C4-2B (cell line): Measurements from ENCODE around the gene THEM5.
"Not testable (repeated sequence)": the region's sequence is repeated elsewhere in the genome, so short reads cannot be mapped to it uniquely, and the experiment has no call there.

Source experiments
- H3K27ac ChIP-seq: fragments of 450-650 bp; 2 replicates; pipeline ENCODE4 v1.5.1; 2017
- CTCF ChIP-seq: fragments of 450-650 bp; conservative IDR thresholded peaks from 2 replicates; pipeline ENCODE4 v1.5.1; 2017; ENCODE audit warnings: mild to moderate bottlenecking
- ZFX ChIP-seq: fragments of 450-650 bp; IDR thresholded peaks from 2 replicates; pipeline ENCODE4 v1.6.1; 2017

THEM5 gene

GRCh38 chr1:151888972-151889570 is 35.6 kb upstream of the THEM5 start:
- no peak overlapping the region for H3K27ac ChIP-seq
- no peak for TF ChIP-seq ZFX
- peak; percentile 72 for TF ChIP-seq CTCF

- H3K27ac ChIP-seq: no peak overlapping the region
These were observed 33.5 kb upstream of the THEM5 start for GRCh38 chr1:151887028-151887427.

GRCh38 chr1:151885479-151885878 is 32.0 kb upstream of the THEM5 start:
- no peak overlapping the region for H3K27ac ChIP-seq
- no peak for TF ChIP-seq ZFX

More at GRCh38 chr1:151887028-151887427, 33.5 kb upstream of the THEM5 start:
- no peak for TF ChIP-seq ZFX
- TF ChIP-seq CTCF: no peak

GRCh38 chr1:151884879-151885278 is 31.4 kb upstream of the THEM5 start:
- H3K27ac ChIP-seq: not testable (repeated sequence)

- not testable (repeated sequence) for H3K27ac ChIP-seq
These were observed 30.9 kb upstream of the THEM5 start for GRCh38 chr1:151884445-151884844.

- H3K27ac ChIP-seq: not testable (repeated sequence)
These were observed 30.4 kb upstream of the THEM5 start for GRCh38 chr1:151883898-151884297.

GRCh38 chr1:151882918-151883317 is 29.4 kb upstream of the THEM5 start:
- not testable (repeated sequence) for H3K27ac ChIP-seq

- TF ChIP-seq ZFX (no peak), CTCF (no peak)
- H3K27ac ChIP-seq: no peak overlapping the region
These were observed 29.0 kb upstream of the THEM5 start for GRCh38 chr1:151882466-151882865.

GRCh38 chr1:151881479-151881878 is 28.0 kb upstream of the THEM5 start:
- TF ChIP-seq CTCF: 0 out of 2 replicates have a peak, but pooled peaks have one; percentile 7
- TF ChIP-seq ZFX: no peak
- H3K27ac ChIP-seq: no peak overlapping the region

- TF ChIP-seq CTCF (no peak), ZFX (no peak)
- H3K27ac ChIP-seq: no peak overlapping the region
These were observed 22.0 kb upstream of the THEM5 start for GRCh38 chr1:151875419-151876097.

GRCh38 chr1:151872776-151873175 is 19.3 kb upstream of the THEM5 start:
- H3K27ac ChIP-seq: not testable (repeated sequence)
